Right lobe of liver (tissue), 4 donors: ENCODE data around the gene ZFP28.

Source experiments
- CTCF ChIP-seq, 4 donors: fragments of 200-600 bp in 3 of 4; fragments of 450-650 bp in 1 of 4; IDR thresholded peaks; one replicate each; pipeline versions ENCODE4 v1.5.1 to v1.8.0; 2016 to 2022; ENCODE audit warnings: antibody characterized with exemption in 4 of 4, mild to moderate bottlenecking in 2 of 4
- POLR2A ChIP-seq: fragments of 450-650 bp; IDR thresholded peaks from one replicate; pipeline ENCODE4 v1.6.1; 2017; ENCODE audit warnings: antibody characterized with exemption, mild to moderate bottlenecking
- donor health status: DM: no; HTN: no; CAD: no.
- donor health status: DM: no; HTN: no; CAD: no.
- donor health status: DM: no; HTN: yes; CAD: no.

GRCh38 chr19:56577719-56578602, 39.2 kb downstream of the ZFP28 start:
- TF ChIP-seq CTCF (IDR thresholded peaks at IDR 0.05) (no peak), POLR2A (no peak)
